ENCODE results near the gene SAMD14. TPM values are rescaled to one million over a fixed set of nuclear protein-coding genes. Genes with fewer than 3 reads are reported as not detected.

Gene SAMD14
- total and polyA plus RNA-seq, 3 donors from 2014 or later: 3.2 to 5.2 (median 3.3) TPM

GRCh38 chr17:50165867-50166517, 36.0 kb upstream of the SAMD14 start, which contains the start of gene SGCA:
SGCA (plus strand) TSS chr17:50166005; CDS start chr17:50166041, 36 bp downstream.
- H3K4me1 ChIP-seq: peaks cover 5% of the 10 kb centered on the region
- DNase-seq: no peak
- H3K4me3 ChIP-seq: no peak within 1 kb of the TSS
- TF ChIP-seq, protein P1, sequence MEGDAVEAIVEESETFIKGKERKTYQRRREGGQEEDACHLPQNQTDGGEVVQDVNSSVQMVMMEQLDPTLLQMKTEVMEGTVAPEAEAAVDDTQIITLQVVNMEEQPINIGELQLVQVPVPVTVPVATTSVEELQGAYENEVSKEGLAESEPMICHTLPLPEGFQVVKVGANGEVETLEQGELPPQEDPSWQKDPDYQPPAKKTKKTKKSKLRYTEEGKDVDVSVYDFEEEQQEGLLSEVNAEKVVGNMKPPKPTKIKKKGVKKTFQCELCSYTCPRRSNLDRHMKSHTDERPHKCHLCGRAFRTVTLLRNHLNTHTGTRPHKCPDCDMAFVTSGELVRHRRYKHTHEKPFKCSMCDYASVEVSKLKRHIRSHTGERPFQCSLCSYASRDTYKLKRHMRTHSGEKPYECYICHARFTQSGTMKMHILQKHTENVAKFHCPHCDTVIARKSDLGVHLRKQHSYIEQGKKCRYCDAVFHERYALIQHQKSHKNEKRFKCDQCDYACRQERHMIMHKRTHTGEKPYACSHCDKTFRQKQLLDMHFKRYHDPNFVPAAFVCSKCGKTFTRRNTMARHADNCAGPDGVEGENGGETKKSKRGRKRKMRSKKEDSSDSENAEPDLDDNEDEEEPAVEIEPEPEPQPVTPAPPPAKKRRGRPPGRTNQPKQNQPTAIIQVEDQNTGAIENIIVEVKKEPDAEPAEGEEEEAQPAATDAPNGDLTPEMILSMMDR (IDR thresholded peaks at IDR 0.05): no peak
- no peak for TF ChIP-seq POLR2A (IDR thresholded peaks at IDR 0.05)
- no peaks in the 10 kb centered on the region for H3K9me3 ChIP-seq
- H3K27ac ChIP-seq: no peak within 1 kb of the TSS
- no peaks in the 10 kb centered on the region for H3K27me3 ChIP-seq
- H3K36me3 ChIP-seq (ENCODE audit: low read depth, missing control alignments): no peaks in the 10 kb centered on the region
- intact Hi-C loops (cut with DNase I; ENCODE audit: low total_unique reads): no loop called here
- 63 to 64% methylated on average over 15 of the region's 15 CpGs for WGBS, 2 donors

GRCh38 chr17:50165466-50165865, 35.5 kb upstream of the SAMD14 start:
- Histone ChIP-seq H3K36me3 (ENCODE audit: low read depth, missing control alignments) (no peaks in the 10 kb centered on the region), H3K27ac (no peak overlapping the region), H3K9me3 (no peaks in the 10 kb centered on the region), H3K4me1 (peaks cover 5% of the 10 kb centered on the region), H3K27me3 (no peaks in the 10 kb centered on the region), H3K4me3 (no peak overlapping the region)
- no peak for DNase-seq
- intact Hi-C loops (cut with DNase I; ENCODE audit: low total_unique reads): no loop called here
- TF ChIP-seq POLR2A (IDR thresholded peaks at IDR 0.05): no peak
- TF ChIP-seq, protein P1 (IDR thresholded peaks at IDR 0.05): no peak
- WGBS, 2 donors: 83 to 90% methylated on average over 3 of the region's 3 CpGs

DNA sequence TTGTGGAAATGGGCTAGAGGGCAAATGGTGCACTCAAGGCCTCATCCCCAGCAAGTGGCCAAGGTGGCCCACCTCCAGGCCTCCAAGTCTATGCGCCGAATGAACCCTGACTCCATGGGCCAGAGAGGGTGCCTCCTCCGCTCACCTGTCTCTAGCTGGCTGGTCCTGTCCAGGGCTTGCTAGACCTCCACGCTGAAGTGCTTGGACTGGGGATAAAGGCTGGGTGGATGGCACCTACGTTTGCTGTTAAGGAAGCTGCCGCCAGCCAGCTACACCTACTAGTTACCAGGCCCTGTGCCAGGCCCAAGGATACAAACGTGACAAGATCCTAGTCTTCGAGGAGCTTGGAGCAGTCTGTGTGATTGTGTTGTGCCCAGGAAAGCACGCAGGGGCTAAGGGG, 35.1 kb upstream of the SAMD14 start:
- intact Hi-C loops (cut with DNase I; ENCODE audit: low total_unique reads): no loop called here
- Histone ChIP-seq H3K4me3 (no peak overlapping the region), H3K4me1 (peaks cover 5% of the 10 kb centered on the region), H3K36me3 (ENCODE audit: low read depth, missing control alignments) (no peaks in the 10 kb centered on the region), H3K27ac (no peak overlapping the region), H3K9me3 (no peaks in the 10 kb centered on the region), H3K27me3 (no peaks in the 10 kb centered on the region)
- no peak for DNase-seq
- no peak for TF ChIP-seq POLR2A (IDR thresholded peaks at IDR 0.05)
- TF ChIP-seq, protein P1 (IDR thresholded peaks at IDR 0.05): no peak
- WGBS, 2 donors: 76 to 83% methylated on average over 6 to 9 of the region's 9 CpGs

DNA sequence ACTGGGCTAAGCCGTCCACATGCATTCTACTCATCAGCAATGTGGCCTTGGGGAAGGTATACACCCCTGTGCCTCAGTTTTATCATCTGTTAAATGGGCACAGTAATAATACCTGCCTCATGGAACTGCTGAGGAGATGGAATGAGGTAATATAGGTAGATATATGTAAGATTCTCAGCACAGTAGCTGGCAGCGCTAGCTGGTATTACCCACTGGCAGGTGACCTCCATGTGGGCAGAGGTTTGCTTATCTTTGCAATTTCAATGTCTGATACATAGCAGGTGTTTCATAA, 34.7 kb upstream of the SAMD14 start:
- intact Hi-C loops (cut with DNase I; ENCODE audit: low total_unique reads): no loop called here
- 98 to 100% methylated on average over 1 to 2 of the region's 2 CpGs for WGBS, 2 donors
- DNase-seq: no peak
- TF ChIP-seq POLR2A (IDR thresholded peaks at IDR 0.05): no peak
- TF ChIP-seq, protein P1 (IDR thresholded peaks at IDR 0.05): no peak
- Histone ChIP-seq H3K9me3 (no peaks in the 10 kb centered on the region), H3K36me3 (ENCODE audit: low read depth, missing control alignments) (no peaks in the 10 kb centered on the region), H3K27me3 (no peaks in the 10 kb centered on the region), H3K4me1 (peaks cover 5% of the 10 kb centered on the region), H3K4me3 (no peak overlapping the region), H3K27ac (no peak overlapping the region)
